HepG2 (cell line): ENCODE measurements around the gene SYT8. TPM values are rescaled to one million over a fixed set of nuclear protein-coding genes. Genes with fewer than 3 reads are reported as not detected.

Source experiments
- AGO1 ChIP-seq: fragments of 200-400 bp; formaldehyde crosslinking; IDR thresholded peaks from 2 replicates; pipeline ENCODE4 v1.6.1; 2017; ENCODE audit warnings: mild to moderate bottlenecking, low read depth, low read length, moderate library complexity; ENCODE audit not compliant: poor library complexity, severe bottlenecking
- FOXM1 ChIP-seq: sonication (generic); formaldehyde crosslinking; IDR thresholded peaks from 2 replicates; pipeline ENCODE4 v1.5.0; 2020; ENCODE audit warnings: missing genetic modification reagents
- KDM5B ChIP-seq: sonication (generic); formaldehyde crosslinking; IDR thresholded peaks from 2 replicates; pipeline ENCODE4 v1.4.0; 2020; ENCODE audit warnings: missing genetic modification reagents, mild to moderate bottlenecking, borderline replicate concordance
- MZF1 ChIP-seq: sonication (generic); formaldehyde crosslinking; IDR thresholded peaks from 2 replicates; pipeline ENCODE4 v1.8.1; 2023; ENCODE audit warnings: mild to moderate bottlenecking, missing genetic modification reagents, borderline replicate concordance
- NR1H2 ChIP-seq: sonication (generic); formaldehyde crosslinking; IDR thresholded peaks from 2 replicates; pipeline ENCODE4 v1.8.1; 2022; ENCODE audit warnings: low read depth, missing genetic modification reagents, borderline replicate concordance
- PATZ1 ChIP-seq: sonication (generic); formaldehyde crosslinking; IDR thresholded peaks from 2 replicates; pipeline ENCODE4 v1.4.0; 2020; ENCODE audit warnings: missing genetic modification reagents
- PPARG ChIP-seq: conservative IDR thresholded peaks from 2 replicates; pipeline ENCODE4 v1.6.1; 2016; ENCODE audit warnings: missing biosample characterization, missing genetic modification reagents
- U2AF1 ChIP-seq: fragments of 200-400 bp; formaldehyde crosslinking; optimal IDR thresholded peaks from 2 replicates; pipeline ENCODE3; 2017; ENCODE audit warnings: mild to moderate bottlenecking, low read depth, low read length
- ZFP41 ChIP-seq: sonication (generic); formaldehyde crosslinking; IDR thresholded peaks from 2 replicates; pipeline ENCODE4 v1.4.0; 2020; ENCODE audit warnings: mild to moderate bottlenecking, missing genetic modification reagents, borderline replicate concordance
- ZHX1 ChIP-seq: sonication (generic); formaldehyde crosslinking; IDR thresholded peaks from 2 replicates; pipeline ENCODE4 v1.8.1; 2022; ENCODE audit warnings: low read depth, mild to moderate bottlenecking, missing genetic modification reagents
- ZNF331 ChIP-seq: sonication (generic); formaldehyde crosslinking; IDR thresholded peaks from 2 replicates; pipeline ENCODE4 v1.4.0; 2020; ENCODE audit warnings: missing genetic modification reagents
- ZNF552 ChIP-seq: sonication (generic); formaldehyde crosslinking; IDR thresholded peaks from 2 replicates; pipeline ENCODE4 v1.9.0; 2022; ENCODE audit warnings: missing genetic modification reagents, mild to moderate bottlenecking, borderline replicate concordance
- ZNF788 ChIP-seq: sonication (generic); formaldehyde crosslinking; IDR thresholded peaks from 2 replicates; pipeline ENCODE4 v1.5.0; 2020; ENCODE audit warnings: mild to moderate bottlenecking, missing genetic modification reagents, borderline replicate concordance
- polyA plus RNA-seq, 8 experiments: library from polyadenylated mRNA; depleted of rRNA in 3 of 8; stranded (reverse) in 7 of 8; unstranded in 1 of 8; fragments of >200 nt; fragmentation: Illumina TruSeq in 4 of 8; extraction: Trizol in 4 of 8; gene quantifications; 2 replicates each; pipeline versions ENCODE4 v1.2.1 to v1.2.3, GENCODE V29; 2011 to 2016; ENCODE audit warnings: low read depth in 4 of 8, missing spikeins in 1 of 8, mixed read lengths in 1 of 8; ENCODE audit not compliant: insufficient read depth in 1 of 8
- total RNA-seq, 5 experiments: library from RNA; depleted of rRNA; stranded (reverse); fragments of >200 nt; fragmentation: Illumina TruSeq; extraction: Trizol; gene quantifications; 2 replicates each; pipeline ENCODE4 v1.2.3, GENCODE V29; 2016; ENCODE audit warnings: low read depth in 1 of 5
- TF ChIP-seq, protein P1 (sequence below): sonication (generic); formaldehyde crosslinking; IDR thresholded peaks from 2 replicates; pipeline ENCODE4 v1.5.0; 2020; ENCODE audit warnings: missing genetic modification reagents

SYT8 gene
- total and polyA plus RNA-seq, 2 of the 13 experiments (the other 11 are each of a cell fraction or from before 2014, with no cell fraction given) = 0.60 to 2.3 TPM

GRCh38 chr11:1826552-1827094 lies 8.2 kb upstream of the SYT8 start (continued):
- 0 out of 2 replicates have a peak, but pooled peaks have one; percentile 13 for TF ChIP-seq ZHX1
- TF ChIP-seq PATZ1 (CRISPR knock-in tag) = peak; percentile 38
- TF ChIP-seq MZF1 (CRISPR knock-in tag) = no peak
- TF ChIP-seq, protein P1, sequence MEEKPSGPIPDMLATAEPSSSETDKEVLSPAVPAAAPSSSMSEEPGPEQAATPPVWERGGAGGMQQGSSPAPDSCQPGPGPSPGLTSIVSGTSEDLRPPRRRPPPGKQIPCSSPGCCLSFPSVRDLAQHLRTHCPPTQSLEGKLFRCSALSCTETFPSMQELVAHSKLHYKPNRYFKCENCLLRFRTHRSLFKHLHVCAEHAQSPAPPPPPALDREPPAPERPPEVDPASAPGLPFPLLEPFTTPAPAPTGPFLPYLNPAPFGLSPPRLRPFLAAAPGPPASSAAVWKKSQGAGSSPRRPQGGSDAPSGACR (CRISPR knock-in tag) = no peak
- TF ChIP-seq FOXM1 (CRISPR knock-in tag) = no peak
- no peak for TF ChIP-seq ZNF331 (CRISPR knock-in tag)
- no peak for TF ChIP-seq AGO1
- TF ChIP-seq U2AF1 = no peak
- TF ChIP-seq ZNF552 = no peak
- TF ChIP-seq KDM5B (CRISPR knock-in tag) = no peak; the same call in 1 of the 2 replicates
- TF ChIP-seq ZFP41 (CRISPR knock-in tag) = no peak
- no peak for TF ChIP-seq PPARG (CRISPR knock-in tag)
- no peak for TF ChIP-seq ZNF788 (CRISPR knock-in tag)
- TF ChIP-seq NR1H2 (CRISPR knock-in tag) = no peak
